ENCODE results near the gene ZNF776.

The ZNF776 gene

DNA sequence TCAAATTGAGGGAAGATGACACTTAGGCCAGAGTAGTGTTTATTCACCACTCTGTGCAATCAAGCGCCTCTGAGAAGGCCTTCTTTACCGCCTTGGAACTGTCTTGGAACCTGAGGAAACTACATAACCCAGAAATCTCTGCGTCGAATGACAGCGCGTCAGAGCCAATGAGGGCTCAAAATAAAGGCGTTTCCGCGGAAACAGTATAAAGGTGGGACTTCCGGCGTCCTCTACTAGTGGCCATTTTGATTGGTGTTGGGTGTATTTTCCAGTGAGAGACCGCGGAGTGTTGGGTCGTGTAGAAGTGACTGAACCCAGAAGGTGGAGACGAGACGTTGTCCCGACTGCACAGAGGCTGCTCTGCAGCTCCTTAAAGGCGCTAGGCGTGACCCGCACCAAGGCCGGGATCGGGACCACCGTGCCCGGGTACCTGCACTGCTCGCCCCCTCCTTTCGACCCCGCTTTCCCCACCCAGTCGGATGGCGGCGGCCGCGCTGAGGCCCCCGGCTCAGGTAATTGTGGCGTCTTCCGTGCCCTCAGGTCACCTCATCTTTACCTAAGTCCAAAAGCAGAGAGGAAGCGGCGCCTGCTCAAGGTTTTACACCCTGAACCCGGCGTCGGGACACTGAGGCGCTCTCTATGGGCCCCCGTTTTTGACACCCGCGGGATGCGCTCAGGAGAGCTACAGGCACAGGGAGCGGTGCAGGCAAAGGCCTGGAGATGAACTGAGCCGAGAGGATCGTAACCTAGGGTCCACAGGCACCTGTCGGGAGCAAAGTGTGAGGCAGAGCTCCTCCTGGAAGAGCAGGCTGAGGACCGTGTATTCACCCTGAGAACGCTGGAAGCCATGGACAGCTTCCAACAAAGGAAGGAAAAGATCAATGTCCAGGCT, at the start of gene ZNF776:
TSS of gene ZNF776 (plus strand) at position 236 of the 892 bp plus-strand sequence. CDS start at position 480, 244 bp downstream.
- DNase-seq (ENCODE audit: low read depth) = peak; percentile 89
- TF ChIP-seq, protein P1, sequence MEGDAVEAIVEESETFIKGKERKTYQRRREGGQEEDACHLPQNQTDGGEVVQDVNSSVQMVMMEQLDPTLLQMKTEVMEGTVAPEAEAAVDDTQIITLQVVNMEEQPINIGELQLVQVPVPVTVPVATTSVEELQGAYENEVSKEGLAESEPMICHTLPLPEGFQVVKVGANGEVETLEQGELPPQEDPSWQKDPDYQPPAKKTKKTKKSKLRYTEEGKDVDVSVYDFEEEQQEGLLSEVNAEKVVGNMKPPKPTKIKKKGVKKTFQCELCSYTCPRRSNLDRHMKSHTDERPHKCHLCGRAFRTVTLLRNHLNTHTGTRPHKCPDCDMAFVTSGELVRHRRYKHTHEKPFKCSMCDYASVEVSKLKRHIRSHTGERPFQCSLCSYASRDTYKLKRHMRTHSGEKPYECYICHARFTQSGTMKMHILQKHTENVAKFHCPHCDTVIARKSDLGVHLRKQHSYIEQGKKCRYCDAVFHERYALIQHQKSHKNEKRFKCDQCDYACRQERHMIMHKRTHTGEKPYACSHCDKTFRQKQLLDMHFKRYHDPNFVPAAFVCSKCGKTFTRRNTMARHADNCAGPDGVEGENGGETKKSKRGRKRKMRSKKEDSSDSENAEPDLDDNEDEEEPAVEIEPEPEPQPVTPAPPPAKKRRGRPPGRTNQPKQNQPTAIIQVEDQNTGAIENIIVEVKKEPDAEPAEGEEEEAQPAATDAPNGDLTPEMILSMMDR (conservative IDR thresholded peaks at IDR 0.05; ENCODE audit: low read length) = no peak
- H3K4me3 ChIP-seq (ENCODE audit: low read length) = peak within 1 kb of the TSS; percentile 96

DNA sequence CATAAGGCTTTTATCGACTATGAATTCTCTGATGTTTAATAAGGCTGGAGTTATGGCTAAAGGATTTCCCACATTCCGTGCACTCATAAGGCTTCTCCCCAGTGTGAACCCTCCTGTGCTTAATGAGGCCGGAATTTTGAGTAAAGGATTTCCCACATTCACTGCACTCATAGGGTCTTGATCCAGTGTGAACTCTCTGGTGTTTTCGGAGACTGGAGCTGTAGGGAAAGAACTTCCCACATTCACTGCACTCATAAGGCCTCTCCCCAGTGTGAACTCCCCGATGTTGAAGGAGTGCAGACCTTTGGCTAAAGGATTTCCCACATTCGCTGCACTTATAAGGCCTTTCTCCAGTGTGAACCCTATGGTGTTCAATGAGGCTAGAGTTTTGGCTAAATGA, 45.0 kb upstream of the ZNF776 start:
- no peak for DNase-seq (ENCODE audit: low read depth)
- TF ChIP-seq, protein P1 (conservative IDR thresholded peaks at IDR 0.05; ENCODE audit: low read length) = no peak
- H3K4me3 ChIP-seq (ENCODE audit: low read length) = no peak overlapping the region

DNA sequence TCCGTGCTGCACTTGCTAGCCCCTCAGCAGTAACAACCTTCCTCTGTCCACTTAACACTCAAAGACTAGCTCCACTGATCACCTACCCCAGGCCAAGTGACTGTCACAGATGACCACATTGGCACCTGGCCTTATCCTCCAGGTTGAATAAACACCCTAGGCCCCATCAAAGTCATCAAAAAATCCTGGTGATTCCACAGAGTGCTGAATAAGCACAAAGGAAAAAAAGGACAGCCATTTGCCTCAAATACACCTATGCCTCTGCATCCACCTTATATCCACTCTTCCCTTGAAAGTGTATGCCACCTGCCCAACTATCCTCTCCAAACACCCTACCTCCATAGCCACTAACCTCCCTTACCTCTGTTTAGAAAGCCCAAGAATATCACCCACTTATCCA, 40.3 kb upstream of the ZNF776 start:
- no peak for DNase-seq (ENCODE audit: low read depth)
- H3K4me3 ChIP-seq (ENCODE audit: low read length) = no peak overlapping the region
- TF ChIP-seq, protein P1 (conservative IDR thresholded peaks at IDR 0.05; ENCODE audit: low read length) = no peak

DNA sequence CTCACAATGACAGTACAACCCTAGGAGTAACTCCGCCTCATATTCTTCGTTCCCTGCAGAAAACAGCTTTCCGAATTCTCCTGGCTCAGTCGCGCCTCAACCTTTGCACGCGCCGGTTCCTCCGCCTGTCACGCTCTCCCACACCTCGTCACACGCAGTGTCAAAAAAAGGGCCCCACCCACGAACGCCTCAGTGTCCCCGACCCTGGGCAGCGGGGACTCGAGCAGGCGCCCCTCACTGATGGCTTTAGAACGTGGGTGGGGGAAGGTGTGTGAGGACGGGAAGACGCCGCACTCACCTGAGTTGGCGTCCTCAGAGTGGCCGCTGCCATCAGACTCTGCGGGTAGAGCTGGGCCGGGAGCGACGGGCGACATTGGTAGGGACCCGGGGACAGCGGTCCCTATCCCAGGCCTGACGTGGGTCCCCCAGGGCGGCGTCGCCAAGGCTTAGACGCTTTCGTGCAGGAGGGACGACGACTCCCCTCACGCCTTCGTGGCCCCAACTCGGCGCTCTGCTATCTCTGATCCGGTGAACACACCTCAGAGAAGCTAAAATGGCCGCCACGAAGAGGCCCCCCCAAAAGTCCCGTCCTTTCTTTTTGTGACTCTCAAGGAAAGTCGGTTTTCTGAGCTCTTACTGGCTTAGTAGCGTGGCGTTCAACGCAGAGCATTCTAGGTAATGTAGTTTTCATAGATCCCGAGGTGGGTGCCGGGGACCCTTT, 37.8 kb upstream of the ZNF776 start, which contains the start of gene ZNF154:
TSS of gene ZNF154 (minus strand) at position 564 of the 721 bp plus-strand sequence. CDS start at position 331, 233 bp downstream.
- TF ChIP-seq, protein P1 (conservative IDR thresholded peaks at IDR 0.05; ENCODE audit: low read length) = no peak
- peak within 1 kb of the TSS; percentile 77 for H3K4me3 ChIP-seq (ENCODE audit: low read length)
- peak; percentile 57 for DNase-seq (ENCODE audit: low read depth)

DNA sequence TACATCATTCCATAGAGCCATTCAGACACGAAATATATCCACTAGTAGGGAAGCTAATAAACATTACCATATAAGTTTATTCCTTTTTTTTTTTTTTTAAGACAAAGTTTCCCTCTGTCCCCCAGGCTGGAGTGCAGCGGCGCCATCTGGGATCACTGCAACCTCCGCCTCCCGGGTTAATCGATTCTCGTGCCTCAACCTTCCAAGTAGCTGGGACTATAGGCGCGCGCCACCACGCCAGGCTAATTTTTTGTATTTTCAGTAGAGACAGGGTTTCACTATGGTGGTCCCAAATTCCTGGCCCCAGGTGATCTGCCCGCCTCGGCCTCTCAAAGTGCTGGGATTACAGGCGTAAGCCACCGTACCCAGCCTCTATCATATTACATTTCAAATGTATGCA, 37.0 kb upstream of the ZNF776 start:
- no peak for DNase-seq (ENCODE audit: low read depth)
- TF ChIP-seq, protein P1 (conservative IDR thresholded peaks at IDR 0.05; ENCODE audit: low read length) = no peak
- H3K4me3 ChIP-seq (ENCODE audit: low read length) = no peak overlapping the region

DNA sequence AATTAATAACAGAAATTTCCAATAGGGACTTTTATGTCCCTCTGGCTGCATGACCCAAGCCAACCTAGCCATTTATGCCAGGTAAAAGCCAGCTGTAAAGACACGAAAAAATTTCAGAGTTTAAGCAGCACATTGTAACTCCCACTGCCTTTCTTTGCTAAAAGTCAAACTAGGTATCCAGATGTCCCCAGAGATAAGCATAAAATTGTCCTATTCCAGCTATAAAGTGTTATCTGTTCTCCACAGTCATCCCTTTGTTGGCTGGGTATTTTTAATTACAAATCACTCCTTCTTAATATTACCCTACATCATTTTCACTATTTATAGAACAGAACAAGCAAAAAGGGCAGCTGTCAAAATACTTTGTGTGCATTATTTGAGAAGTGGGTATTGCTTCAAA, 34.4 kb upstream of the ZNF776 start:
- no peak overlapping the region for H3K4me3 ChIP-seq (ENCODE audit: low read length)
- no peak for DNase-seq (ENCODE audit: low read depth)
- TF ChIP-seq, protein P1 (conservative IDR thresholded peaks at IDR 0.05; ENCODE audit: low read length) = no peak

Measured in AG10803 (cell line).